Stimulated activated CD8-positive, alpha-beta memory T cell treated with anti-CD3 and anti-CD28 coated beads, Interleukin-12 subunit alpha, Interleukin-12 subunit beta, amount 100 ng/mL, for 1 hour (primary cell): ENCODE data around the gene VWA5B1.

Experiments
- DNase-seq: peaks from one replicate; pipeline ENCODE4 v3.0.0-alpha.2; 2020; ENCODE audit warnings: low read depth

Gene VWA5B1

DNA sequence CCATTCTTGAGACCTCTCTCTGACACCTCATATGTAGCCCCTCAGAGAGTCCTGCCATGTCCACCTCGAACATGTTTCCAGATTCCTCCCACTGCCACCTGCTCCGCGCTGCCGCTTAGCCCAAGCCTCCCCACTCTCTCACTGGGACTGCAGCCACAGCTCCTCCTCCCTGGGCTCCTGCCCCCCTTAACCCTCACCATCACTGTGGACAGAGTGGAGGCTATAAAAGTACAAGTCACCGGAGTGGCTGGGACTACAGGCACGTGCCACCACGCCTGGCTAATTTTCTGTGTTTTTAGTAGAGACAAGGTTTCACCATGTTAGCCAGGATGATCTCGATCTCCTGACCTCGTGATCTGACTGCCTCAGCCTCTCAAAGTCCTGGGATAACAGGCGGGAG lies 77.0 kb downstream of the VWA5B1 start:
- no peak for DNase-seq

DNA sequence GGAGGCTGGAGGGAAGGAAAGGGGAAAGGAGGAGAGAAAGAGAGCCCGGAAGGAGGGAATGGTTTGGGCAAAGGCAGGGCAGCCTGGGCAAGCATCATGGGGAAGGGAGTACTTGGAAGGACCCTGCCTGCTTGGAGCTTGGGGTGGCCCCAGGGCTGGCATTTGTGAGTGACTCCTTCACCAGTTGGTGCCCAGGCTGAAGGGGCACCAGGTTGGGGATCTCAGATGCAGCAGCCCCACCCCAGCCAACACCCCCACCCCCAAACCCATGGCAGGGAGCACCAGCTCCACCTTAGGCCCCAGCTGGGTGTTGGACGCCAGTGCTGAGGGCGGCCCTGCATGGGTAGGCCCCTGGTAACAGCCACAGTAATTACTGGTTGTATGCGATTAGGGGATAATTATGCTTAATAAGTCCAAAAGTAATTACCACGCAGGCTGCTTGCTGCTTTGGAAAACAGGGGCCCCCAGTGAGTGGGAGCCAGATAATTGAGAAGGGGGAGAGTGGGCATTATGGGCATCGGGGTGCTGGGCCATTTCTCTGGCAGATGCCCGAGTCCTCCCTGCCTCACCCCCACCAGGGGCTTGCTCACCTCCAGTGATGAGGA lies 78.3 kb downstream of the VWA5B1 start:
- no peak for DNase-seq

DNA sequence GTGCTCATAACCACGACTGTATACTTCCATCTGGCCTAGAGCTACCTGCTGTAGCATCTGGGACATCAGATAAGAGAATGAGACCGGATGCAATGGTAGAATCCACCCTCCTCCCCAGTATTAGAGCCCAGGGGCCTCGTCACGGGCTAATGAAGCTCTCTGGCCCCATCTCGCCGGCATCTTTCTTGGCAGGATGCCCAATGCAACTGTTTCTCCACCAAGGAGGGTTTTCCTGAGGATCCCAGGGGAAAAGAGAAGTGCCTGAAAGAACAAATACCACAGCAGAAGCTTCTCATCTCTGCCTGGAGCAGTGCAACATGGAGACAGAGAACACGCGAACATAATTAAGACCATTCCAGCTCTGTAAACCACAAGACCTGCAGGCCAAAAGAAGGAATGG lies 80.0 kb downstream of the VWA5B1 start:
- no peak for DNase-seq

DNA sequence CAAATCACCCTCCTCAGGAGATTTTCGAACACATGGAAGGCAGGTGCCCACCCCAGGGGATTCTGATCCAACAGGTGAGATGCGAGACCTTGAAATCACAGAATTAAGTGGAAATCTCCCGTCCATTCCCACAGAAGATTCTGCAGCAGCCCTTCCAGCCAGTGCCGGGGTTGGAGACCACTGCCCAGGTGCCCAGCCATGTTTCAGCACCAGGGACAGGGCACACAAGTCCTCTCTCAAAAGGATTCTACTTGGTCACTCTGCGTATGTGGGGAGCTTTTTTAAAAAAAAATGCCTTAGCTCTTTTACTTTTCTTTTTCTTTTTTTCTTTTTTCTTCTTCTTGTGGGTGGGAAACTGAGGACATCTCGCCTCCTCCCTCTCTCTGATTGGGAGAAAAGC lies 80.7 kb downstream of the VWA5B1 start:
- DNase-seq: no peak

DNA sequence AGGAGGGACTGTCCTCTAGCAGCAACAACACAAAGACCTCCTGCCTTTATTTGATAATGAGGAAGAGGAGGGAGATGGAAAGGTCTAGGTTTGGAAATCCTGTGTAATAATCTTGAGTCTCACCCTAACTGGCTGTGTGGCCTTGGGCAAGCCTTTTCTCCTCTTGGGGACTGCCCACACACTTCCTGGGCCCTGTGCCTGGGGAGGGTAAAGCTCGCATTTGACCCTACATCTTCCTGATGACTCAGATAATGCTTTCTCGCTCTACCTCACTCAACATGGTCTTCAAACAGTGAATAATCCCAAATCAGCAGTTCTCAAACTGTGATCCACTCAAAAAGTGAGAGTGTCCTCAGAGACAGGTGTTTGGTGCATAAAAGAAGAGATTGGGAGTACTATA lies 81.2 kb downstream of the VWA5B1 start:
- DNase-seq: no peak

DNA sequence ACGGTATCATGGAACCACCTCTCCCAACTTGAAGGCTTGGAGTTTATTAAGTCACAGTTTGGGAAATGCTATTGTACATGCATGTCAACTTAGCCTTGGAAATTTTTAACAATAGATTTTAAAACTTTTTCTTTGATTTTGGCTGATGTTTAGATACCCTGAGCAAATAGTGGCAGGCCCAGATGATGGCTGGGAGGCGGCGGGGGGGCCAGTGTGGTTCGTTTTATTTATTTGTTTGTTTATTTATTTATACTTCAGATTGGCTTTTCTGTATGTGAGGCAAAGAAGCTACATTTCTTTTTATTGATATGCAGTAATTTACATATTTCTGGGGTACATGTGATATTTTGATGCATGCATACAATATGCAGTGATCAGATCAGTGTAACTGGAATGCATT lies 82.0 kb downstream of the VWA5B1 start:
- no peak for DNase-seq

DNA sequence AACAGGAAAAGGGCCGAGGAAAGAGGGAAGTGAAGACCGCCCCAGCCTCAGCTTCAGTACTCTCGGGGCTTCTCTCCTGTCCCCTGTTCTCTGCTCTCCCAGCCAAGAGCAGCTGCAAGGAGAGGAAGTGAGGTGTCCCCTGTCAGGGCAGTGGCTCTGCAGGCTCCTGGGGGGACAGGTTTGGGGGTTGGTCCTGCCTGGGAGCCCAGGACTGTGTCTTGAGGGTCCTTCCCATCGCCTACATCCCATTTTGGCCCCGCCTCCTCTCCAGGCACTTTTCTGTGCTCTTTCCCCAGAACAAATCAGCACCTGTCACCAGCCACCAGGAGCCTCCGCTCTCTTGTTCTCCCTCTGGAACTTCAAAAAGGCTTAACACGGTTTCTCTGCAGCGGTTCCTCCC lies 82.6 kb downstream of the VWA5B1 start:
- no peak for DNase-seq

DNA sequence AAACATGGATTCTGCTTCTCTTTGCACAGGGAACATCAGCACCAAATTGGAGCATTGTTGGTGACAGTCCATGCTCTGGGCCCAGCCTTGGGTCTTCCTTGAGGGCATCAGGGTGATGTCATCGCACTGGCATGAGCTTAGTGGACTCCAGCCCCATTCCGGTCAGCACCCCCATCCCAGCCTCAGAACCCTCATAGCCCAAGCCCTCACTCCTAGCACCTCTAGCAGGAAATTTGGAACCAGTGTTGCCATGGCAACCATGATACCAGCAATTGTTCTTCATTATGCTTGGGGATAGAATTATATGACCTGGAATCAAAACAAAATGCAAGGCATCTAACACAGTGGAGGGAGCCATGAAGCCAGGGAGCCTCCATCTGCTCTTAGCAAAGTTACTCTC lies 83.1 kb downstream of the VWA5B1 start:
- no peak for DNase-seq

DNA sequence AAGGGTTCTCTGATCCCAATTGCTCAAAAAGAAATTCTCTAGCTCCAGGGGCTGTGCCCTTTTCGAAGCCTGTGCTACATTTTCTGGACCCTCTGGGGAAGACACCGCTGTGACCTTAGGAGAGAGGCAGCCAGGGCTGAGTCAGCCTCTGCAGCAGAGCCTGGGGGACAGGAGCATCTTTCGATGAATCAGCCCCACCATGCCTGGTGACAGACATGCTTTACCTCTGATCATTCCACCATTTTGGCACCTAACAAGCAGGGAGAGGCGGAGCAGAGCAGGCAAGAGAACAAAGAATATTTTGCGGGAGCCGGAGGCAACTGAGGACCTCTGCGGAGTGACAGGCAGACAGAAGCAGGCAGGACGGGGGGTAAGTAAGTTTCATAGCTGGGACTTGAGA lies 84.9 kb downstream of the VWA5B1 start:
- no peak for DNase-seq

DNA sequence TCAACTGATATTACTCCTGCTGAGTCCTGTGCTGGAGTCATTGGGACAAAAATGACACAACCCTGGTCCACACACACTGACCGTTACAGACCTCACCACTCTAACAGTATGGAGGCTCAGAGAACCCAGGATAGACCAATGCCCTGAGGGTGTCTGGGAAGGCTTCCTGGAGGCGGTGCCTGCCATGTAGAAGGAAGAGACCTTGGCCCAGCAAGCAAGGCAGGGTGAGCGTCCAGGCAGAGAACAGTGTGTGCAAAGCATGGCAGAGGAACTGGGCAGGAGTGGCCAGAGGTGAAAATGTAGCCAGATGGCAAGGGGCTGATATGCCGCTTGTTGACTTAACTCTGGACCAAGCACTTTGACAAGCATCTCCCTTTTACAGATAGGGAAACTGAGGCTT lies 85.5 kb downstream of the VWA5B1 start:
- no peak for DNase-seq

DNA sequence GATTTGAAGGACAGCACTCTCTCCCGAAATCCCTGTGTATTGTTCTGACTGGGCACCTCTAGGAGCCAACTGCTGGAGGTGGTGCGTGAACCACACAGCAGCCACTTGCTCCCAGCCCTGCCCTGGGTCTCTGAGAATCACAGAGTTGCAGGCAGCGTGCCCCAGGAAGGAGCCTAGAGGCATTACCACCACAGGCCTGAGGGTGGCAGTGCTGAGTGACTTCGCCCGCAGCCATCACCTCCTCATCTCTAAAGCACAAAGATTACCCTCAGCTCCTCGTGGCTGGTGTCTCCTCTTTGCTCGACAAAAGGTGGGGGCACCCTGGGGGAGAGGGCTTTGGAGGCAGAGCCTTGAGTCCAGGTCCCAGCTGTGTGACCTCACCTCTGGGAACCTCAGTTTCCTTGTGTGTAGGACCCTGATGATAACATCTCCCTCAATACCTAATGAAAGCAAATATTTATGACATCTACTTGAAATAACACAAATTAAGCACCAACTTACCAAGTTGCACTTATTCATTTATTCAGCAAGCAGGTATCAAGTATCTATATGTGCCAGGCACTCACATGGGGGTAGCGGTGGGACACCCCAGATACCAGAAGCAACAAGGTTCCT lies 86.3 kb downstream of the VWA5B1 start:
- peak; percentile 24 for DNase-seq

DNA sequence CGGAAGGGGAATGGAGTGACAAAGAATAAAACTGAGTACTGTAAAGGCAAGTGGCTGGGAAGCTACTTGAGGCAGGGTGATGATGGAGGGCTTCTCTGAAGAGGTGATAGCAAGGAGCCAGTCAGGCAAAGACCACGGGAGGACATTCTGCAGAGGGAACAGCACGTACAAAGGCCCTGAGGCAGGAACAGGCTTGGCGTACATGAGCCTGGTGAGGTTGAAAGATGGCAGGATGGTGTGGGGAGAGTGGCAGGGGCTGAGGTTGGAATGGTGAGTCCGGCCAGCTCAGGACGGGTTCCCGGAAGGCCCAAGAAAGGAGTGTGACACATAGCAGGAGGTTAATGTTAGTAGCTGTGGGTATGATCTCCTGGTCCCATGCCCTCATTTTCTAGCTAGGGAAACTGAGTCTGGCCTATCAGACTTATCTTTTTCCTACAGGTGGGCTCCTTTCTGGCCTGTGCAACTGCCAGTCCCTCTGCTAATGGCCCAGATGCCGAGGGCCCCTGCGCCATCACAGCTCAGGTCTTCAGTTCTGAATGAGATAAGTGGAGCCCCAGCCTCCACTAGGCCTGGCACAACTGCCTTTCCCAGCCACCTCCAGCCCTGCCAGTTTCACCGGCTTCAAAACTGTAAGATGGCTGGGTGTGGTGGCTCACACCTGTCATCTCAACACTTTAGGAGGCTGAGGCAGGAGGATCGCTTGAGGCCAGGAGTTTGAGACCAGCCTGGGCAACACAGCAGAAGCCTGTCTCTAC lies 87.0 kb downstream of the VWA5B1 start:
- no peak for DNase-seq

DNA sequence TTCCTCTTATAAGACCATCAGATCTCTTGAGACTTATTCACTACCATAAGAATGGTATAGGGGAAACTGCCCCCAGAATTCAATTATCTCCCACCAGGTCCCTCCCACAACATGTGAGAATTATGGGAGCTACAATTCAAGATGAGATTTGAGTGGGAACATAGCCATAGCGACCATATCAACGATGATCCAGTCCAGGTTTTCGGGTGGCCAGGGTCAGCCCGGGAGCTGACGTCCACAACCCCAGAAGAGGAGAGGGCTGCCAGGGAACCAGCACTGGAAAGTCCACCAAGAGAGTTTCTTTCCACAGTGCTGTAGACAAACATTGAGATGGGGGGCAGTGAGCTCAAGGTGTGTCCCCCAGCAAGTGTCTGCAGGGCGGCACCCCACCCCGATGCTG lies 88.4 kb downstream of the VWA5B1 start:
- no peak for DNase-seq

DNA sequence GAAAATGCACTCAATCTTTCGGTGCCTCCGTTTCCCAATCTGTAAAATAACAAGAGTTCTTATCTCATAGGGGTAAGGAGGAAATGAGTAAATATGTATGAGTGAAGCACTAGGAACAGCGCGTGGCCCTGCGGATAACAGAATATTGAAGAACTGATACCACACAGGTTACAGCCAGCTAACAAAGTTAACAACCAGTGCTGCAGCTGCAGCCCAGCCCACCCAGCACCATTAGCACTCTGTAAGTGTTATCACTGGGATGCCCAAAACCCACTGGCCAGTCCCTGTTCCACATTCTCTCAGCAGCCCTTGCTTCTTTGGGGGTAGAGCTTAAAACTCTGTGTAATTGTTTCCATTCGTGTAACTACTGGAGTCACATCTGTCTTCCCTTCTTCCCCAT lies 89.5 kb downstream of the VWA5B1 start:
- DNase-seq: no peak

DNA sequence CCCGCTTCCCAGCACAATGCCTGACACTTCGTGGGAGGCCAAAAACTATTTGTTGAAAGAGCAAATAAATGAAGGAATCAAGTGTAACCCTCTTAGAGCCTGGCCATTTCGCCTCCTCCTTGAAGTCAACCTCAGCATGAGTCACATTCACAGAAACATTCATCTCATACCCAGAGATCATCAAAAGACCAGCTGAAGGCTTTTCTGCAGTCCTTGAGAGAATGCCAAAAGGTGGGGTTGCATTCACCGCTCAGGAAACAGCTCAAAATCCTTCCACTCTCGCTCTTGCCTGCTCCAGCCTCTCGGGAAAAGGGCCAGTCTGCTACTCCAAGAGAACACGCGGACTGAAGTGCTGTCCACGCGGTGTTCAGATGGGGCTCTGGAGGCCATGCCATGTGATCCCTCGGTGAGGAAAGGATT lies 90.0 kb downstream of the VWA5B1 start:
- DNase-seq: no peak

DNA sequence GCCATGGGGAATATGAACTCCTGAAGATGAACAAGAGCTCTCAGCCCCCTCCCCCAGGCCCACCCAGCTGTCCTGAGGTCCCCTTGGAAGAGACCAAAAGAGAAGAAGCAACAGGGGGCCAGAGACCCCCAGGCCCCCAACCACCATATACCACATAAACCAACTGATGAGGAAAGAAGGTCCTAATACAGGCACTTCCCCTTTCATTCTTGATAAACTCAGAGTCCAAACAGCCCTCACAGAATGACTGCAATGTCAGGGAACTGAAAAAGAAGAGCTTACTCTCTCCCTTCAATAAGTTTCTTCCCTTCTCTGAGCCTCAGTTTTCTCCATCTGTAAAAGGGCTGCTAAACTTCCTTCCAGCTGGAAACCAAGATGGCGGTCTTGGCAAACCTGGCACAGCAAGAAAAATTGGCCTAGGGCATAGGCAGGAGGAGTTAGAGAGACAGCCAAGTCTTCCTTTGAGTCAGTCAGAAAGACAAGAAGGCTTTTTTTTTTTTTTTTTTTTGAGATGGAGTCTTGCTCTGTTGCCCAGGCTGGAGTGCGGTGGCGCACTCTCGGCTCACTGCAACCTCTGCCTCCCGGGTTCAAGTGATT lies 90.5 kb downstream of the VWA5B1 start:
- no peak for DNase-seq

DNA sequence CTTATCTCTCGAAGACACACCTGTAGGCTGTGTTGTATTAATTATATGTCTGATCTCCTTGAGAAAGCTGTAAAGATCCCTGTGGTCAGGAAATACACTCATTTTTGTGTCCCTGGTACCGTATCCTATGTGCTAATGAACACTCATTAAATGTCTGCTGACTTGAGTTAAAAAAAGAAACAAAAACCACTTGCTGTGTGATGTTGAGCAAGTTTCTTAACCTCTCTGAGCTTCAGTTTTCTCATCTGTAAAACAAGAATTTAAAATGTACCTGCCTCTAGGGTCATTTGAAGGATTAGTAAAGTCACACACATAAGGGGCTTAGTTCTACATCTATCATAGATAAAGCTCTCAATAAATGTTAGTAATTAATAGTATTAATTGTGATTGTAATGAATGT lies 91.3 kb downstream of the VWA5B1 start:
- no peak for DNase-seq

DNA sequence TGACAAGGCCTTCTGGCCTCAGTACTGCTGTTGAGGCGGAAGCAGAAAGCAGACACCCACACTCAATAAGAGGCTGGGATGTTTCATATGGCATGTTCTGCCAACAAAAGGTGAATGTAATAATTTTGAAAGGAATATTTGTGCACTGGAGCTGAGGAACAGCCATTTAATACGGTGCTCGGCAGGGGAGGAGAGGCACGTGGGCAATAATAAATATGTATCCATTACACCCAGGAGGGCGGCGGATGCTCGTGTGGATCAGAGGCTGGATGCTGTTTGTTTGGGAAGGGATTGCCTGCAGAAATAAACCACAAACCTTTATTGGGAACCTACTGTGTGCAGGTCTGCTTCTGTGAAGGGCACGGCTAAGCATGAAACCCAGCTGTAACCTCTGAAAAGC lies 92.0 kb downstream of the VWA5B1 start:
- no peak for DNase-seq

DNA sequence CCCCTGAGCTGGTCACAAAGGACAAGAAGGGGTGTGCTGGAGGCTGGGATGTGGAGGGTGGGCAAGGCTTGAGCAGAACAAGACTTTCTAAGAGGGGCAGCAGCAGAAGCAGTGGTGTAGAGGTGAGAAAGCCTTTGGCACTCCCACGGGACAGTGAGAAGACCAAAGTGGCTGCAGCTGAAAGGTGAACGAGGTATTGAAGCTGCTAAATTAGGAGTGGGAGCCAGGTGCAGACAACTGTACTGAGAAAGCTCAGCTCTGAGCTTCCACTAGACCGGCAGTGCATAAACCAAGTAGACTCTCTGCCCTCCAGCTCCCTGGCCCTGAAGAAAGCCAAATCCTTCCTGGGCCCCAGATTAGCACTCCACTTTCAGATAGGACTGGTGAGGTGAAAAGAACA lies 93.0 kb downstream of the VWA5B1 start:
- DNase-seq: no peak

DNA sequence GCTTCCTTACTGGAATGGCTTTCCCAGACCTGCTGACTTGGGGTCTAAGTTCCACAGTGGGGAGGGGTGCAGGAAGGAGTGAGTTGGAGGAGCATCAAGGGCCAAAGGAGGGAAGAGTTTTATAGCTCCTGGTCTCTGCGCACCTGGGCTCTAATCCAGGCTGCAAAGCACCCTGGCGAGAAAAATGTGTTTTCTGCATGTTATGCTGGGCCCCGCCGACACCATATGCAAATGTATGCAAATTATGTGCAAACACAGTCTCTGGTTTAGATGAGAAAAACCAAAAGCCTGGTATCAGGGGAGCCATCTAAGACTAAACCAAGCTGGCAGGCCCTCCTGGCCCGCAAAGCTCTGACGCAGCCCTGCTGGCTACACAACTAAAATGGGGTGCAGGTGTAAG lies 95.0 kb downstream of the VWA5B1 start:
- DNase-seq: no peak

DNA sequence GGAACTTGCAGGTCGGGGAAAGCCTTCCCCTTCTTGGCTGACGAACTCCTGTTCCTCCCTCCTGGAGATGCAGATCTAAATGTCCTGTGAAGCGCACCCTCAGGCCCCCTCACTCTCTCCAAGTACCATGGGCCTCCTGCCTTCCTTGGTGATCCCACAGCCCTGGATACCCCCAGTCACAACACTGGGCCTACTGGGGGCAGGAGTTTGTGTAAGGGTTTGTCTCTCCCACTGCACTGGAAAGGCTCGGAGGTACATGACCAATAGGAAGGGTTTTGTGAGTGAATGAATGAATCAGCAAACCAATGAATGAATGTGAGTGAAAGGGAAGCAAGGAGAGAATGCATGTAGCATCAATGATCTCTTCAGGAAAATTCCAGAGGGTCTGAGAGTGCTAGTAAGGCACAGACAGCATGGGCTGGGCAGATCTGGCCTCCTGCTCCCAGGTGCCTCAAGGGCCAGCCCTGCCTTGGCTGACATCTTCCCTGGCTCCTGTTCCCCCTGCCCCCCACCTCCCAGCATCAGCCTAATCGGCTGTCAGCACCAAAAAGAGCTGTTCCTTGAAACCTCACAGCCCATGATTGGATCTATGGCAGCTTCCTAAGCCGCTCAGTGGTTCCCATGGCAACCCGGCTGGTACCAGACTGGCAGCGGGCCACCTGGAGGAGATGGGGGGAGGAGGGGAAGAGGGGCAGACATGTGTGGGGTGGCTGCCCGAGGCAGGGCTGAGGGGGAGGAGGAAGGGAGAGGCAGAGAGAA lies 95.8 kb downstream of the VWA5B1 start:
- no peak for DNase-seq

DNA sequence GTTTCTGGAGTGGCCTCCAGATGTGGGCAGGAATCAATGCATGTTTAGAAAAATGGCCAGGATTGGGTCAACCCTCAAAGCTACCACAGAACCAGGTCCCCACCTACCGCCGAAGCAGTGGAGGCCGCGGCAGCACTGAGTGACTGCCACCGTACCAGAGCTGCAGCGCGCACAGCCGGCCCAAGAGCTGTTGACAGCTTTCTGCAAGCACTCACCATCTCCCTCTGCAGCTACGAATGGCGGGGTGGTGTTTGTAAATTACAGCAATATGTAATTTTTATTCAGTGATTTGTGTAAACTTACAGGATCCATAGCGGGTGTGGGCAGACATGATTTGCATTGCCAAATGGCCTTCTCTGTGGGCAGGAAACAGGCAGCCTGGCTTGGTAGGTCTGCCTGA lies 98.9 kb downstream of the VWA5B1 start:
- no peak for DNase-seq
